ENCODE results near the gene ST8SIA5.

The ST8SIA5 gene

DNA sequence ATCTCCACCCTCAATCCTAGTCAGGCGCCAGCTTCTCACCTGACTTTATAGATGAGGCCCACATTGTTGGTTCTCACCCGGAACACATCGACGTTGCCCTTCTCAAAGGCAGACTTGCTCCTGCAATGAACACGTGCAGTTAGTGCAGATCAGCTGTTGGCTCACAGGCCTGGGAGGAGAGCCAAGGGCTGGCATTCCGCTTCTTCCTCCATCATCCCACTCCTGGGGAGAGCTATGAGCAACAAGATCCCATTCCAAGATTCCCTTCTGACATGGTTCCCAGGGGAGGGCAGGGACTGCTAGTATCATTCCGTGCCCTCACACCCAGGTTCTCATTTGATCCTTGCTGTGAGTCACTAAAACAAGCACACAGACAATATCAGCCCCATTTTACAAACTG lies 114.9 kb downstream of the ST8SIA5 start:
- no peak for ATAC-seq

DNA sequence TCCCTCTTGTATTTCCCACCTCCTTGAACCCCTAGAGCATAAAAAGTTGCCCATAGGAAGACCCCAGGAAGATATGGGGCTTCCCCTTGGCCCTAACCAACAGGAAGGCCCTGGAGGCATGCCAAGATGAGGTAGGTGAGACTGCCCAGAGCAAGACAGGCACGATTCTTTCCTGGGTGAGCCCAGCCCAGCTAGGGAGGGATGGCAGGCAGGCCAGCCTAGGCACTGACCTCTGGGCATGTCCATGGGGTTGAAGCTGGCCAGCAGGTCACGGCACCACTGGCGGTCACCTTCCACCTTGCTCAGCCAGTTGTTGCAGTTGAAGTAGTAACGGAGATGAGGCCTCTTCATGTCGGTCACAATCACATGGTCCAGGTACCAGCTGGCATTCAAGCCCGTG lies 117.5 kb downstream of the ST8SIA5 start:
- ATAC-seq = no peak
- TF ChIP-seq PPARA (CRISPR knock-in tag; IDR thresholded peaks at IDR 0.05; ENCODE audit: borderline replicate concordance) = no peak
- no peak for TF ChIP-seq ZFP30 (CRISPR knock-in tag; IDR thresholded peaks at IDR 0.05)
- TF ChIP-seq, protein P1, sequence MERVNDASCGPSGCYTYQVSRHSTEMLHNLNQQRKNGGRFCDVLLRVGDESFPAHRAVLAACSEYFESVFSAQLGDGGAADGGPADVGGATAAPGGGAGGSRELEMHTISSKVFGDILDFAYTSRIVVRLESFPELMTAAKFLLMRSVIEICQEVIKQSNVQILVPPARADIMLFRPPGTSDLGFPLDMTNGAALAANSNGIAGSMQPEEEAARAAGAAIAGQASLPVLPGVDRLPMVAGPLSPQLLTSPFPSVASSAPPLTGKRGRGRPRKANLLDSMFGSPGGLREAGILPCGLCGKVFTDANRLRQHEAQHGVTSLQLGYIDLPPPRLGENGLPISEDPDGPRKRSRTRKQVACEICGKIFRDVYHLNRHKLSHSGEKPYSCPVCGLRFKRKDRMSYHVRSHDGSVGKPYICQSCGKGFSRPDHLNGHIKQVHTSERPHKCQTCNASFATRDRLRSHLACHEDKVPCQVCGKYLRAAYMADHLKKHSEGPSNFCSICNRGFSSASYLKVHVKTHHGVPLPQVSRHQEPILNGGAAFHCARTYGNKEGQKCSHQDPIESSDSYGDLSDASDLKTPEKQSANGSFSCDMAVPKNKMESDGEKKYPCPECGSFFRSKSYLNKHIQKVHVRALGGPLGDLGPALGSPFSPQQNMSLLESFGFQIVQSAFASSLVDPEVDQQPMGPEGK (CRISPR knock-in tag; IDR thresholded peaks at IDR 0.05; ENCODE audit: borderline replicate concordance) = no peak
- TF ChIP-seq ZNF8 (CRISPR knock-in tag; IDR thresholded peaks at IDR 0.05) = no peak
- no peak for TF ChIP-seq RARB (CRISPR knock-in tag; IDR thresholded peaks at IDR 0.05)
- TF ChIP-seq ZNF565 (CRISPR knock-in tag; conservative IDR thresholded peaks at IDR 0.05; ENCODE audit: low read depth) = no peak
- no peak for TF ChIP-seq POU6F1 (CRISPR knock-in tag; IDR thresholded peaks at IDR 0.05; ENCODE audit: borderline replicate concordance, low read depth)
- no peak for TF ChIP-seq ZFP3 (CRISPR knock-in tag; IDR thresholded peaks at IDR 0.05)
- no peak for TF ChIP-seq CSRNP3 (CRISPR knock-in tag; IDR thresholded peaks at IDR 0.05)
- TF ChIP-seq, protein P2, sequence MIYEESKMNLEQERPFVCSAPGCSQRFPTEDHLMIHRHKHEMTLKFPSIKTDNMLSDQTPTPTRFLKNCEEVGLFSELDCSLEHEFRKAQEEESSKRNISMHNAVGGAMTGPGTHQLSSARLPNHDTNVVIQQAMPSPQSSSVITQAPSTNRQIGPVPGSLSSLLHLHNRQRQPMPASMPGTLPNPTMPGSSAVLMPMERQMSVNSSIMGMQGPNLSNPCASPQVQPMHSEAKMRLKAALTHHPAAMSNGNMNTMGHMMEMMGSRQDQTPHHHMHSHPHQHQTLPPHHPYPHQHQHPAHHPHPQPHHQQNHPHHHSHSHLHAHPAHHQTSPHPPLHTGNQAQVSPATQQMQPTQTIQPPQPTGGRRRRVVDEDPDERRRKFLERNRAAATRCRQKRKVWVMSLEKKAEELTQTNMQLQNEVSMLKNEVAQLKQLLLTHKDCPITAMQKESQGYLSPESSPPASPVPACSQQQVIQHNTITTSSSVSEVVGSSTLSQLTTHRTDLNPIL (CRISPR knock-in tag; IDR thresholded peaks at IDR 0.05; ENCODE audit: low read depth) = no peak
- TF ChIP-seq GLIS3 (CRISPR knock-in tag; IDR thresholded peaks at IDR 0.05) = no peak
- no peak for TF ChIP-seq OSR1 (CRISPR knock-in tag; IDR thresholded peaks at IDR 0.05)
- no peak for TF ChIP-seq BACH2 (CRISPR knock-in tag; IDR thresholded peaks at IDR 0.05; ENCODE audit: borderline replicate concordance)
- TF ChIP-seq ARNTL (CRISPR knock-in tag; IDR thresholded peaks at IDR 0.05; ENCODE audit: borderline replicate concordance, low read depth) = no peak
- TF ChIP-seq CSDC2 (CRISPR knock-in tag; IDR thresholded peaks at IDR 0.05) = no peak

More for the DNA sequence above, 114.9 kb downstream of the ST8SIA5 start:
- TF ChIP-seq, protein P2 (CRISPR knock-in tag; IDR thresholded peaks at IDR 0.05; ENCODE audit: low read depth) = no peak
- TF ChIP-seq PPARA (CRISPR knock-in tag; IDR thresholded peaks at IDR 0.05; ENCODE audit: borderline replicate concordance) = no peak
- no peak for TF ChIP-seq CSRNP3 (CRISPR knock-in tag; IDR thresholded peaks at IDR 0.05)

DNA sequence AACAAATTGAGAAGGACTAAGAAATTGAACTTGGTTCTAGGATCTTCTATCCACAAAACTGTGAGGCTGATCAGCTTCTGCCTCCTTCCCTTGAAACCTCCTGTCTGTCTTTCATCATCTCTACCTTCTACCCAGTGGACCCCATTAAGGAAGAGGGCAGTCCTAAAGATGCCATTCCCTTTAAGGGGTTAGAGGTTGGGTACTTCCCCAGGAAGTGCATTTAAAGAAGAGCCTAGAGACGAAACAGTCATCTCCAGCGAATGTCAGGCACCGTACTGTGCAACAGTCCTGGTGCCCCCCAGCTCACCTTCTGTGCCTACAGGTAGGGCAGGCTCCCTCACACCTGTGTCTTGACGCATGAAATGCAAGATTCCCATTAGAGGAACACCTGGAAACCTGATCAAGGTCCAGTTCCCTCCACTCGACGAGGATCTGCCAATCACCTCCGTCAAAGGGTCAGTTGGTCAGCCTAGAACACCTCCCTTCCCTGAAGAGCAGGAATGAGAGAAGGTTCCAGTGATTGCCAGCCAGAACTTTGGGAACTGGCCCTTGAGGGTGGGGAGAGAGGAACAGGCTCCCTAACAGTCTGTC lies 120.7 kb downstream of the ST8SIA5 start:
- no peak for ATAC-seq
- TF ChIP-seq TCF4 (CRISPR knock-in tag; IDR thresholded peaks at IDR 0.05; ENCODE audit: borderline replicate concordance) = no peak
- no peak for TF ChIP-seq ZC3H10 (CRISPR knock-in tag; IDR thresholded peaks at IDR 0.05)
- TF ChIP-seq, protein P1 (CRISPR knock-in tag; IDR thresholded peaks at IDR 0.05; ENCODE audit: borderline replicate concordance) = no peak
- TF ChIP-seq ZFP30 (CRISPR knock-in tag; IDR thresholded peaks at IDR 0.05) = no peak
- TF ChIP-seq SNAI2 (CRISPR knock-in tag; IDR thresholded peaks at IDR 0.05) = no peak
- no peak for TF ChIP-seq GLIS3 (CRISPR knock-in tag; IDR thresholded peaks at IDR 0.05)
- no peak for TF ChIP-seq ISL1 (CRISPR knock-in tag; IDR thresholded peaks at IDR 0.05)
- no peak for TF ChIP-seq TOX (CRISPR knock-in tag; IDR thresholded peaks at IDR 0.05; ENCODE audit: borderline replicate concordance)
- TF ChIP-seq PPARA (CRISPR knock-in tag; IDR thresholded peaks at IDR 0.05; ENCODE audit: borderline replicate concordance) = no peak

Data from SK-N-SH treated with all-trans-retinoic acid at 6 μM for 48 hours (cell line).